Endodermal cell (in vitro differentiated cells): ENCODE measurements around the gene CCR5AS.

Experiments
- DNase-seq: peaks from one replicate; pipeline ENCODE4 v3.0.0-alpha.2; 2017
- H3K27ac ChIP-seq: 2 replicates; pipeline ENCODE4 v1.5.1; 2013; ENCODE audit warnings: mild to moderate bottlenecking, low read depth, low read length, moderate library complexity
- H3K27me3 ChIP-seq: 2 replicates; pipeline ENCODE4 v1.6.1; 2013; ENCODE audit warnings: mild to moderate bottlenecking, low read length, moderate library complexity; ENCODE audit not compliant: insufficient read depth, control insufficient read depth, poor library complexity, severe bottlenecking
- H3K36me3 ChIP-seq: 2 replicates; pipeline ENCODE4 v1.7.0; 2013; ENCODE audit warnings: mild to moderate bottlenecking, low read length, moderate library complexity; ENCODE audit not compliant: control insufficient read depth, insufficient read depth
- H3K4me1 ChIP-seq: one replicate; pipeline ENCODE4 v1.7.0; 2013; ENCODE audit warnings: low read length; ENCODE audit not compliant: control insufficient read depth, insufficient read depth
- H3K4me3 ChIP-seq: 2 replicates; pipeline ENCODE4 v1.5.1; 2013; ENCODE audit warnings: mild to moderate bottlenecking, low read length, moderate library complexity
- H3K9ac ChIP-seq: 2 replicates; pipeline ENCODE4 v1.6.1; 2013; ENCODE audit warnings: mild to moderate bottlenecking, low read length, moderate library complexity; ENCODE audit not compliant: poor library complexity, severe bottlenecking; ENCODE audit errors: extremely low read depth
- H3K9me3 ChIP-seq: 2 replicates; pipeline ENCODE4 v1.6.1; 2013; ENCODE audit warnings: mild to moderate bottlenecking, low read length, moderate library complexity; ENCODE audit not compliant: control insufficient read depth
- H3K27ac Mint-ChIP-seq: 2 replicates; pipeline ENCODE4 v1.8.0; 2020; ENCODE audit warnings: mixed read lengths
- H3K27me3 Mint-ChIP-seq: 2 replicates; pipeline ENCODE4 v1.8.0; 2021; ENCODE audit warnings: mild to moderate bottlenecking, mixed read lengths; ENCODE audit not compliant: insufficient read depth
- H3K36me3 Mint-ChIP-seq: 2 replicates; pipeline ENCODE4 v1.8.0; 2020; ENCODE audit warnings: low read depth, mixed read lengths
- H3K4me1 Mint-ChIP-seq: 2 replicates; pipeline ENCODE4 v1.8.0; 2020; ENCODE audit warnings: mixed read lengths
- H3K4me3 Mint-ChIP-seq: 2 replicates; pipeline ENCODE4 v1.8.0; 2020; ENCODE audit warnings: mild to moderate bottlenecking, moderate library complexity, mixed read lengths
- H3K9me3 Mint-ChIP-seq: 2 replicates; pipeline ENCODE4 v1.8.0; 2020; ENCODE audit warnings: mild to moderate bottlenecking, mixed read lengths
- WGBS, 2 experiments: methylation state at CpG; one replicate each; pipeline versions ENCODE4 v1.1.5 to v1.1.7; 2013; ENCODE audit warnings: missing lambda C conversion rate in 2 of 2, mixed read lengths in 1 of 2; ENCODE audit not compliant: insufficient coverage in 1 of 2, insufficient read length in 1 of 2; 5-methylcytosine and 5-hydroxymethylcytosine counted together
- TF ChIP-seq, protein P1 (sequence below): fragments of 200-600 bp; sonication (generic); conservative IDR thresholded peaks from 2 replicates; pipeline ENCODE4 v1.5.0; 2021; ENCODE audit warnings: antibody characterized with exemption, mild to moderate bottlenecking

The CCR5AS gene

DNA sequence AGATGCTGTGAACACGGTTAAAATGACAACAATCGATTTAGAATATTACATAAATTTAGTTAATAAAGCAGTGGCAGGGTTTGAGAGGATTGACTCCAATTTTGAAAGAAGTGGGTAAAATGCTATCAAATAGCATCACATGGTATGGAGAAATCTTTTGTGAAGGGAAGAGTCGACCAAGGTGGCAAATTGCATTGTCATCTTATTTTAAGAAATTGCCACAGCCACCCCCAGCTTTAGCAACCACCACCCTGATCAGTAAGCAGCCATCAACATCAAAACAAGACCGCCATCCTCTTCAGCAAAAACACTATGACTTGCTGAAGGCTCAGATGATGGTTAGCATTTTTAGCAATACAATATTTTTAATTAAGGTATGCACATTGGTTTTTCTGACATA lies 41.8 kb downstream of the CCR5AS start:
- 97% methylated on average over 4 of the region's 4 CpGs; no CpG with 5 or more reads in 1 of the 2 experiments for WGBS, 2 experiments
- H3K4me1 ChIP-seq: peaks cover 4% of the 10 kb centered on the region
- H3K4me3 Mint-ChIP-seq: no peak overlapping the region
- H3K27me3 ChIP-seq: no peaks in the 10 kb centered on the region
- H3K9me3 ChIP-seq: no peaks in the 10 kb centered on the region
- no peaks in the 10 kb centered on the region for H3K36me3 ChIP-seq
- TF ChIP-seq, protein P1, sequence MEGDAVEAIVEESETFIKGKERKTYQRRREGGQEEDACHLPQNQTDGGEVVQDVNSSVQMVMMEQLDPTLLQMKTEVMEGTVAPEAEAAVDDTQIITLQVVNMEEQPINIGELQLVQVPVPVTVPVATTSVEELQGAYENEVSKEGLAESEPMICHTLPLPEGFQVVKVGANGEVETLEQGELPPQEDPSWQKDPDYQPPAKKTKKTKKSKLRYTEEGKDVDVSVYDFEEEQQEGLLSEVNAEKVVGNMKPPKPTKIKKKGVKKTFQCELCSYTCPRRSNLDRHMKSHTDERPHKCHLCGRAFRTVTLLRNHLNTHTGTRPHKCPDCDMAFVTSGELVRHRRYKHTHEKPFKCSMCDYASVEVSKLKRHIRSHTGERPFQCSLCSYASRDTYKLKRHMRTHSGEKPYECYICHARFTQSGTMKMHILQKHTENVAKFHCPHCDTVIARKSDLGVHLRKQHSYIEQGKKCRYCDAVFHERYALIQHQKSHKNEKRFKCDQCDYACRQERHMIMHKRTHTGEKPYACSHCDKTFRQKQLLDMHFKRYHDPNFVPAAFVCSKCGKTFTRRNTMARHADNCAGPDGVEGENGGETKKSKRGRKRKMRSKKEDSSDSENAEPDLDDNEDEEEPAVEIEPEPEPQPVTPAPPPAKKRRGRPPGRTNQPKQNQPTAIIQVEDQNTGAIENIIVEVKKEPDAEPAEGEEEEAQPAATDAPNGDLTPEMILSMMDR: no peak
- no peaks in the 10 kb centered on the region for H3K27me3 Mint-ChIP-seq
- H3K9ac ChIP-seq: no peak overlapping the region
- peaks cover 10% of the 10 kb centered on the region for H3K4me1 Mint-ChIP-seq
- H3K4me3 ChIP-seq: no peak overlapping the region
- DNase-seq: no peak
- H3K27ac Mint-ChIP-seq: no peak overlapping the region
- H3K27ac ChIP-seq: no peak overlapping the region
- H3K9me3 Mint-ChIP-seq: no peaks in the 10 kb centered on the region
- H3K36me3 Mint-ChIP-seq: no peaks in the 10 kb centered on the region

DNA sequence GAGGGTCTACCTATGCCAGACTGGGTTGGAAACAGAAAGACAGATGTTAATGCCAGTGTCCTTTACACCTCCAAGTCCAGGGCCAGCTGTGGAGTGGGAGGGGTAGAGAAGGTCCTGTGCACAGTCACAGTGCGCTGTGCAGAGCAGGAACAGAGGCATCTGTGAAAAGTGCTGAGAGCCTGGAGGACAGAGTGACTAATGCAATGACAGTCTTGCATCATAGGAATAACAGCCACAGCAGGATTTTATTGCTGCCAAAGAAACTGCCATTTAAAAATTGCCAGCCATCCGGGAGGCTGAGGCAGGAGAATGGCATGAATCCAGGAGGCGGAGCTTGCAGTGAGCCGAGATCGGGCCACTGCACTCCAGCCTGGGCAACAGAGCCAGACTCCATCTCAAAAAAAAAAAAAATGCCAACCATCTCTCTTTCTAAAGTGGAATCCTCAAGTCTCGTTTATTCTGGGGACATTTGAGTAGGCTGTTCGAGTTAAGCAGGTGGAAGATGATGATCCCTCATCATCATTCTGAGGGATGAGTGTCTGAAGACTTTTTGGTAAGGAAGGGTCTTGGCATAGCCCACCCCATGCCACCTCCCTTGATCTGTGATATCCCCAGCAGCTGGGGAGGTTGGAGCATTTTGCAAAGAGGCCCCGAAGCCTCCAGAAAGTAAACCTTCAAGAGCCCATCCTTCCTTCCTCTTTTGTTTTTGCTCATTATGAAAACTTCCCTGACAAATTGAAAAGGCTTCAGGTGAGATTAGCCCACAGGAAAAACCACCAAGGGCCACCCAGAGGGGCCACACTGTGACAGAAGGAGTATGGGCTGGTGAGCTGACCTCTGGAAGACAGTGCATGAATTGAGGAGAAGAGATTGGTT lies 45.2 kb downstream of the CCR5AS start:
- Histone ChIP-seq H3K9ac (no peak overlapping the region), H3K4me3 (no peak overlapping the region), H3K27ac (no peak overlapping the region), H3K36me3 (no peaks in the 10 kb centered on the region), H3K4me1 (peaks cover 9% of the 10 kb centered on the region), H3K27me3 (peaks cover 24% of the 10 kb centered on the region), H3K9me3 (no peaks in the 10 kb centered on the region)
- Mint-ChIP-seq H3K27ac (no peak overlapping the region), H3K9me3 (no peaks in the 10 kb centered on the region), H3K4me1 (peaks cover 17% of the 10 kb centered on the region), H3K27me3 (peaks cover 23% of the 10 kb centered on the region), H3K4me3 (no peak overlapping the region), H3K36me3 (no peaks in the 10 kb centered on the region)
- DNase-seq: no peak
- 90 to 93% methylated on average over 1 to 8 of the region's 8 CpGs for WGBS, 2 experiments
- TF ChIP-seq, protein P1: no peak

DNA sequence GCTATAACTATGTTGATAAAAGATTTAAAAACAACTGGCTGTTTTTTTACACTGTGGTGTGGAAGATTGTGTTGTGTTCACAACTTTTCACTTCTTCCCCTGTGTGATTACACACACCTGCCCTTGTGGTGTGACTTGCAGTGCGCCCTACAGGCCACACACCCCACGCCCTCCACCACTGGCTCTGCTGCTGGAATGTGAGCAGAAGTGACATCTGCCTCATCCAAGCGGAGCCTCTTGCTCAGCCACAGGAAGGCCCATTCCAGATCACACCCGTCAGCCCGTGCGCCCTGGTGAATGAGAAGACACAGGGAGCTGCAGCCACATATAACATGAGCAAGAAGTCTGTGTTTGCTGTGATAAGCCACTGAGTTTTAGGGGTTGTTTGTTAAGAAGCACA lies 46.0 kb downstream of the CCR5AS start:
- Histone ChIP-seq H3K4me1 (peaks cover 9% of the 10 kb centered on the region), H3K9ac (no peak overlapping the region), H3K36me3 (no peaks in the 10 kb centered on the region), H3K4me3 (no peak overlapping the region), H3K9me3 (no peaks in the 10 kb centered on the region), H3K27ac (no peak overlapping the region), H3K27me3 (peaks cover 32% of the 10 kb centered on the region)
- H3K36me3 Mint-ChIP-seq: no peaks in the 10 kb centered on the region
- TF ChIP-seq, protein P1: peak; percentile 38
- peaks cover 17% of the 10 kb centered on the region for H3K4me1 Mint-ChIP-seq
- H3K27ac Mint-ChIP-seq: no peak overlapping the region
- no peaks in the 10 kb centered on the region for H3K9me3 Mint-ChIP-seq
- H3K27me3 Mint-ChIP-seq: peaks cover 31% of the 10 kb centered on the region
- WGBS, 2 experiments: 82 to 83% methylated on average over 6 of the region's 6 CpGs
- no peak overlapping the region for H3K4me3 Mint-ChIP-seq
- peak; percentile 60 for DNase-seq
